GM19372 (cell line): ENCODE data around the gene NME7.
A peak's percentile ranks its signal among the peaks of the same experiment; 100 is the strongest.
"Not testable (repeated sequence)": the region's sequence is repeated elsewhere in the genome, so short reads cannot be mapped to it uniquely, and the experiment has no call there.

Experiments
- ATAC-seq: cut with Tn5 transposase; IDR thresholded peaks from one replicate; pipeline ENCODE4 v1.9.1; 2021; ENCODE audit warnings: mild to moderate bottlenecking, low read depth, moderate library complexity; ENCODE audit not compliant: unreplicated experiment

Gene NME7

GRCh38 chr1:169345511-169345910 lies 22.1 kb downstream of the NME7 start:
- no peak for ATAC-seq

GRCh38 chr1:169342096-169342495 lies 25.5 kb downstream of the NME7 start:
- not testable (repeated sequence) for ATAC-seq

- no peak for ATAC-seq
These were observed 26.7 kb downstream of the NME7 start for GRCh38 chr1:169340882-169341281.

- no peak for ATAC-seq
These were observed 27.8 kb downstream of the NME7 start for GRCh38 chr1:169339773-169340172.

GRCh38 chr1:169338617-169339016 lies 29.0 kb downstream of the NME7 start:
- ATAC-seq, result no peak

- ATAC-seq, result not testable (repeated sequence)
These were observed 30.5 kb downstream of the NME7 start for GRCh38 chr1:169336947-169337715.

- not testable (repeated sequence) for ATAC-seq
These were observed 32.9 kb downstream of the NME7 start for GRCh38 chr1:169334727-169335126.

- no peak for ATAC-seq
These were observed 36.7 kb downstream of the NME7 start for GRCh38 chr1:169330927-169331326.

GRCh38 chr1:169329383-169329782 lies 38.2 kb downstream of the NME7 start:
- no peak for ATAC-seq

GRCh38 chr1:169327875-169328274 lies 39.7 kb downstream of the NME7 start:
- ATAC-seq, result no peak

- ATAC-seq, result peak; percentile 92
These were observed 40.7 kb downstream of the NME7 start for GRCh38 chr1:169326956-169327268.

GRCh38 chr1:169326261-169326955 lies 41.2 kb downstream of the NME7 start:
- peak; percentile 35 for ATAC-seq

GRCh38 chr1:169325117-169325516 lies 42.5 kb downstream of the NME7 start:
- ATAC-seq, result no peak

GRCh38 chr1:169322138-169322537 lies 45.5 kb downstream of the NME7 start:
- ATAC-seq, result no peak

GRCh38 chr1:169321539-169321938 lies 46.1 kb downstream of the NME7 start:
- ATAC-seq, result no peak

GRCh38 chr1:169318536-169319244 lies 48.9 kb downstream of the NME7 start:
- ATAC-seq, result no peak

- no peak for ATAC-seq
These were observed 51.0 kb downstream of the NME7 start for GRCh38 chr1:169316556-169316955.

GRCh38 chr1:169312084-169312954 lies 55.3 kb downstream of the NME7 start:
- ATAC-seq, result no peak

- ATAC-seq, result peak; percentile 64
These were observed 58.1 kb downstream of the NME7 start for GRCh38 chr1:169309178-169310166.
